Bronchial epithelial cell (primary cell): ENCODE results near the gene IKZF3. TPM values are rescaled to one million over a fixed set of nuclear protein-coding genes. Genes with fewer than 3 reads are reported as not detected.
A peak's percentile ranks its signal among the peaks of the same experiment; 100 is the strongest.

Experiments
- DNase-seq: peaks from one replicate; pipeline ENCODE4 v3.0.0-alpha.2; 2010; ENCODE audit warnings: low read depth
- FAIRE-seq: peaks from 2 replicates; lab custom pipeline; 2011; peaks lifted over from hg19 to GRCh38; lab: Jason Lieb, UNC
- H3K27me3 ChIP-seq: 2 replicates; pipeline ENCODE4 v1.5.1; 2011; ENCODE audit warnings: low read length; ENCODE audit not compliant: control insufficient read depth, insufficient read depth
- H3K36me3 ChIP-seq: 2 replicates; pipeline ENCODE4 v1.5.1; 2011; ENCODE audit warnings: low read length; ENCODE audit not compliant: control insufficient read depth, insufficient read depth
- H3K4me3 ChIP-seq: 2 replicates; pipeline ENCODE4 v1.5.1; 2011; ENCODE audit warnings: mild to moderate bottlenecking, low read depth, low read length, control low read depth
- CTCF ChIP-seq: IDR thresholded peaks from 2 replicates; pipeline ENCODE4 v1.5.1; 2011; ENCODE audit warnings: mild to moderate bottlenecking, moderate library complexity, low read length, control low read depth, inconsistent platforms; ENCODE audit not compliant: insufficient read depth, severe bottlenecking
- total RNA-seq: library from RNA; depleted of rRNA; stranded (reverse); fragments of >200 nt; gene quantifications from 2 replicates; pipeline ENCODE4 v1.2.1, GENCODE V29; 2014

Gene IKZF3
- total RNA-seq, 1 donor from 2014 or later: not detected

- Histone ChIP-seq H3K36me3 (peaks cover 43% of the 10 kb centered on the region), H3K27me3 (no peaks in the 10 kb centered on the region), H3K4me3 (no peak overlapping the region)
- no peak for TF ChIP-seq CTCF
- DNase-seq: no peak
- no peak for FAIRE-seq
Measured at GRCh38 chr17:39722965-39723848, 140.9 kb downstream of the IKZF3 start.

- FAIRE-seq (no peak), DNase-seq (no peak)
- H3K27me3 ChIP-seq: no peaks in the 10 kb centered on the region
- peaks cover 39% of the 10 kb centered on the region for H3K36me3 ChIP-seq
- no peak overlapping the region for H3K4me3 ChIP-seq
- no peak for TF ChIP-seq CTCF
Measured at GRCh38 chr17:39722104-39722503, 142.0 kb downstream of the IKZF3 start.

- Histone ChIP-seq H3K27me3 (no peaks in the 10 kb centered on the region), H3K4me3 (no peak overlapping the region), H3K36me3 (peaks cover 33% of the 10 kb centered on the region)
- no peak for TF ChIP-seq CTCF
- DNase-seq (no peak), FAIRE-seq (no peak)
Measured at GRCh38 chr17:39719563-39720355, 144.4 kb downstream of the IKZF3 start.

DNA sequence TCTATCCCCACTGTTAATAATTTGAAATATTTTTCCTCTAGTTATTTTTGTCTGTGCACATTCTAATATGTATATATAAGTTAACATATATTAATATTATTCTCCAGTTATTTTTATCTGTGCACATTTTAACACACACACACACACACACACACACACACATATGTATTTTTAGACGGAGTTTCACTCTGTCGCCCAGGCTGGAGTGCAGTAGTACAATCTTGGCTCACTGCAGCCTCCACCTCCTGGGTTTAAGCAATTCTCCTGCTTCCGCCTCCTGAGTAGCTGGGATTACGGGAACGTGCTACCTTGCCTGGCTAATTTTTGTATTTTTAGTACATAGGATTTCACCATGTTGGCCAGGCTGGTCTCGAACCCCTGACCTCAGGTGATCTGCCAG lies 146.5 kb downstream of the IKZF3 start:
- no peaks in the 10 kb centered on the region for H3K27me3 ChIP-seq
- H3K4me3 ChIP-seq: no peak overlapping the region
- FAIRE-seq (no peak), DNase-seq (no peak)
- H3K36me3 ChIP-seq: peaks cover 23% of the 10 kb centered on the region
- no peak for TF ChIP-seq CTCF

- Histone ChIP-seq H3K27me3 (no peaks in the 10 kb centered on the region), H3K36me3 (peaks cover 26% of the 10 kb centered on the region), H3K4me3 (no peak overlapping the region)
- DNase-seq: peak; percentile 62
- FAIRE-seq: peak; percentile 97
- TF ChIP-seq CTCF: no peak
Measured at GRCh38 chr17:39716879-39717536, 147.1 kb downstream of the IKZF3 start.
